Measurements from ENCODE around the gene COPS9. TPM values are rescaled to one million over a fixed set of nuclear protein-coding genes. Genes with fewer than 3 reads are reported as not detected.

Gene COPS9
- total RNA-seq, 1 experiment from 2014 or later = 473 TPM

- Histone ChIP-seq H3K27me3 (ENCODE audit: low read length) (peaks cover 3% of the 10 kb centered on the region; the same call in 1 of the 2 replicates), H3K4me3 (ENCODE audit: low read length) (no peak overlapping the region), H3K4me2 (ENCODE audit: low read length) (no peak overlapping the region), H2AFZ (ENCODE audit: low read length) (no peak overlapping the region), H3K36me3 (ENCODE audit: low read depth, low read length) (no peaks in the 10 kb centered on the region), H3K9me2 (replicated peaks; ENCODE audit: low read length) (no peaks in the 10 kb centered on the region), H3K9me3 (ENCODE audit: low read length) (no peaks in the 10 kb centered on the region), H3F3A (ENCODE audit: low read length, unreplicated experiment) (no peaks in the 10 kb centered on the region), H4K20me1 (ENCODE audit: low read length) (no peaks in the 10 kb centered on the region), H3K4me1 (ENCODE audit: insufficient read depth, low read length) (no peaks in the 10 kb centered on the region), H3K9ac (ENCODE audit: low read length) (no peak overlapping the region), H3K27ac (ENCODE audit: low read length) (no peak overlapping the region), H3K79me2 (ENCODE audit: low read length) (no peaks in the 10 kb centered on the region)
- no TSS peak for BruUV-seq (replicated peaks)
- intact Hi-C loops (cut with micrococcal nuclease) = no loop called here
- ChIA-PET CTCF (no interaction called here), POLR2A (ENCODE audit: unreplicated experiment) (no interaction called here)
- DNase-seq (no peak), ATAC-seq (no peak)
- TF ChIP-seq EZH2phosphoT487 (IDR thresholded peaks at IDR 0.05; ENCODE audit: borderline replicate concordance, low read length) (no peak), CTCF (conservative IDR thresholded peaks at IDR 0.05; ENCODE audit: low read depth, low read length) (no peak), EZH2 (IDR thresholded peaks at IDR 0.05; ENCODE audit: low read length, unreplicated experiment) (no peak)
These were observed 26.4 kb upstream of the COPS9 start for GRCh38 chr2:240162531-240162930.

- no peak overlapping the region for H3K4me2 ChIP-seq (ENCODE audit: low read length)
- intact Hi-C loops (cut with micrococcal nuclease) = no loop called here
- no TSS peak for BruUV-seq (replicated peaks)
- ATAC-seq (no peak), DNase-seq (no peak)
- H3K9ac ChIP-seq (ENCODE audit: low read length) = no peak overlapping the region
- CTCF ChIA-PET = no interaction called here
- no peak overlapping the region for H3K4me3 ChIP-seq (ENCODE audit: low read length)
- no peaks in the 10 kb centered on the region for H3K9me3 ChIP-seq (ENCODE audit: low read length)
- no peak overlapping the region for H3K27ac ChIP-seq (ENCODE audit: low read length)
- no peaks in the 10 kb centered on the region for H3K9me2 ChIP-seq (replicated peaks; ENCODE audit: low read length)
- no peaks in the 10 kb centered on the region for H3K79me2 ChIP-seq (ENCODE audit: low read length)
- H2AFZ ChIP-seq (ENCODE audit: low read length) = no peak overlapping the region
- no peaks in the 10 kb centered on the region for H3F3A ChIP-seq (ENCODE audit: low read length, unreplicated experiment)
- POLR2A ChIA-PET (ENCODE audit: unreplicated experiment) = no interaction called here
- no peaks in the 10 kb centered on the region for H4K20me1 ChIP-seq (ENCODE audit: low read length)
- H3K27me3 ChIP-seq (ENCODE audit: low read length) = no peaks in the 10 kb centered on the region
- no peaks in the 10 kb centered on the region for H3K36me3 ChIP-seq (ENCODE audit: low read depth, low read length)
- TF ChIP-seq CTCF (conservative IDR thresholded peaks at IDR 0.05; ENCODE audit: low read depth, low read length) = no peak
- no peaks in the 10 kb centered on the region for H3K4me1 ChIP-seq (ENCODE audit: insufficient read depth, low read length)
These were observed 25.9 kb upstream of the COPS9 start for GRCh38 chr2:240162032-240162431.

- no peak for DNase-seq
- H2AFZ ChIP-seq (ENCODE audit: low read length) = no peak overlapping the region
- no peaks in the 10 kb centered on the region for H3K79me2 ChIP-seq (ENCODE audit: low read length)
- H3K27ac ChIP-seq (ENCODE audit: low read length) = no peak overlapping the region
- H3K27me3 ChIP-seq (ENCODE audit: low read length) = no peaks in the 10 kb centered on the region
- H3K4me3 ChIP-seq (ENCODE audit: low read length) = no peak overlapping the region
- no peaks in the 10 kb centered on the region for H3K4me1 ChIP-seq (ENCODE audit: insufficient read depth, low read length)
- no peaks in the 10 kb centered on the region for H3F3A ChIP-seq (ENCODE audit: low read length, unreplicated experiment)
- no peaks in the 10 kb centered on the region for H4K20me1 ChIP-seq (ENCODE audit: low read length)
- H3K36me3 ChIP-seq (ENCODE audit: low read depth, low read length) = no peaks in the 10 kb centered on the region
- H3K9ac ChIP-seq (ENCODE audit: low read length) = no peak overlapping the region
- ChIA-PET POLR2A (ENCODE audit: unreplicated experiment) (no interaction called here), CTCF (no interaction called here)
- H3K9me3 ChIP-seq (ENCODE audit: low read length) = no peaks in the 10 kb centered on the region
- TF ChIP-seq EZH2phosphoT487 (IDR thresholded peaks at IDR 0.05; ENCODE audit: borderline replicate concordance, low read length) (no peak), EZH2 (IDR thresholded peaks at IDR 0.05; ENCODE audit: low read length, unreplicated experiment) (no peak), CTCF (conservative IDR thresholded peaks at IDR 0.05; ENCODE audit: low read depth, low read length) (no peak)
- no peaks in the 10 kb centered on the region for H3K9me2 ChIP-seq (replicated peaks; ENCODE audit: low read length)
- no peak for ATAC-seq
- H3K4me2 ChIP-seq (ENCODE audit: low read length) = no peak overlapping the region
- no TSS peak for BruUV-seq (replicated peaks)
- intact Hi-C loops (cut with micrococcal nuclease) = no loop called here
These were observed 25.1 kb upstream of the COPS9 start for GRCh38 chr2:240161087-240161750.

All from PC-3 (cell line).